Activated CD8-positive, alpha-beta memory T cell treated with anti-CD3 and anti-CD28 coated beads for 48 hours (primary cell): Measurements from ENCODE around the gene KPNA3.

ENCODE experiments used
- DNase-seq, 3 experiments: peaks; one replicate each; pipeline ENCODE4 v3.0.0-alpha.2; 2020; ENCODE audit warnings: low read depth in 2 of 3, low spot score in 2 of 3

Gene KPNA3

GRCh38 chr13:49683489-49683888 is 109.0 kb downstream of the KPNA3 start:
- no peak for DNase-seq

- DNase-seq, result no peak
Measured at GRCh38 chr13:49681842-49682435, 110.5 kb downstream of the KPNA3 start.

GRCh38 chr13:49679246-49679645 is 113.2 kb downstream of the KPNA3 start:
- no peak for DNase-seq

- DNase-seq, result no peak
Measured at GRCh38 chr13:49678191-49678914, 114.1 kb downstream of the KPNA3 start.

- DNase-seq, result no peak
Measured at GRCh38 chr13:49676581-49677298, 115.7 kb downstream of the KPNA3 start.

GRCh38 chr13:49670828-49671227 is 121.7 kb downstream of the KPNA3 start:
- DNase-seq, result no peak

- no peak for DNase-seq
Measured at GRCh38 chr13:49669735-49670309, 122.7 kb downstream of the KPNA3 start.

GRCh38 chr13:49667773-49668172 is 124.7 kb downstream of the KPNA3 start:
- DNase-seq, result no peak

GRCh38 chr13:49664606-49665005 is 127.9 kb downstream of the KPNA3 start:
- no peak for DNase-seq

- DNase-seq, result no peak
Measured at GRCh38 chr13:49657241-49657641, 135.2 kb downstream of the KPNA3 start.

- DNase-seq, result no peak
Measured at GRCh38 chr13:49655906-49656305, 136.6 kb downstream of the KPNA3 start.

- DNase-seq, result no peak
Measured at GRCh38 chr13:49654011-49654410, 138.5 kb downstream of the KPNA3 start.

GRCh38 chr13:49653478-49653877 is 139.0 kb downstream of the KPNA3 start:
- no peak for DNase-seq

GRCh38 chr13:49652355-49653305 is 139.9 kb downstream of the KPNA3 start:
- no peak for DNase-seq

GRCh38 chr13:49651570-49652354 is 140.7 kb downstream of the KPNA3 start:
- no peak for DNase-seq

GRCh38 chr13:49649963-49650312 is 142.5 kb downstream of the KPNA3 start:
- DNase-seq, result no peak
